Nephron (organoid): Measurements from ENCODE around the gene CST2.
"Not testable (repeated sequence)": the region's sequence is repeated elsewhere in the genome, so short reads cannot be mapped to it uniquely, and the experiment has no call there.

Experiments
- H3K27ac Mint-ChIP-seq, 3 experiments: 2 replicates each; pipeline ENCODE4 v1.8.0; 2020; ENCODE audit warnings: mixed read lengths in 3 of 3, mild to moderate bottlenecking in 2 of 3, moderate library complexity in 1 of 3
- H3K27me3 Mint-ChIP-seq: 2 replicates; pipeline ENCODE4 v1.8.0; 2021; ENCODE audit warnings: low read depth, mild to moderate bottlenecking, moderate library complexity, mixed read lengths
- H3K36me3 Mint-ChIP-seq: 2 replicates; pipeline ENCODE4 v1.8.0; 2020; ENCODE audit warnings: low read depth, mixed read lengths
- H3K4me1 Mint-ChIP-seq: 2 replicates; pipeline ENCODE4 v1.8.0; 2020; ENCODE audit warnings: mixed read lengths
- H3K4me3 Mint-ChIP-seq, 3 experiments: 2 replicates each; pipeline ENCODE4 v1.8.0; 2020; ENCODE audit warnings: mild to moderate bottlenecking in 3 of 3, mixed read lengths in 3 of 3, moderate library complexity in 2 of 3
- H3K9me3 Mint-ChIP-seq: 2 replicates; pipeline ENCODE4 v1.8.0; 2020; ENCODE audit warnings: mixed read lengths
- CTCF ChIP-seq, 3 experiments: fragments of 200-600 bp; sonication (generic); IDR thresholded peaks; one replicate each; pipeline ENCODE4 v1.5.0; 2021; ENCODE audit warnings: antibody characterized with exemption in 3 of 3; ENCODE audit not compliant: unreplicated experiment in 3 of 3

The CST2 gene

GRCh38 chr20:23856226-23856625 is 29.7 kb upstream of the CST2 start:
- Mint-ChIP-seq H3K4me1 (peaks cover 5% of the 10 kb centered on the region), H3K27me3 (no peaks in the 10 kb centered on the region), H3K27ac (no peak overlapping the region), H3K9me3 (no peaks in the 10 kb centered on the region), H3K36me3 (no peaks in the 10 kb centered on the region), H3K4me3 (no peak overlapping the region)
- TF ChIP-seq CTCF (IDR thresholded peaks at IDR 0.05; ENCODE audit: unreplicated experiment in 3 of 3), result no peak

GRCh38 chr20:23841693-23842092 is 15.2 kb upstream of the CST2 start:
- TF ChIP-seq CTCF (IDR thresholded peaks at IDR 0.05; ENCODE audit: unreplicated experiment in 3 of 3), result no peak
- H3K4me3 Mint-ChIP-seq, result no peak overlapping the region
- no peaks in the 10 kb centered on the region for H3K9me3 Mint-ChIP-seq
- H3K27me3 Mint-ChIP-seq, result no peaks in the 10 kb centered on the region
- no peaks in the 10 kb centered on the region for H3K4me1 Mint-ChIP-seq
- no peak overlapping the region for H3K27ac Mint-ChIP-seq
- H3K36me3 Mint-ChIP-seq, result no peaks in the 10 kb centered on the region

- no peaks in the 10 kb centered on the region for H3K4me1 Mint-ChIP-seq
- H3K36me3 Mint-ChIP-seq, result no peaks in the 10 kb centered on the region
- H3K4me3 Mint-ChIP-seq, result no peak overlapping the region
- no peak for TF ChIP-seq CTCF (IDR thresholded peaks at IDR 0.05; ENCODE audit: unreplicated experiment in 3 of 3)
- H3K27me3 Mint-ChIP-seq, result no peaks in the 10 kb centered on the region
- no peaks in the 10 kb centered on the region for H3K9me3 Mint-ChIP-seq
- no peak overlapping the region for H3K27ac Mint-ChIP-seq
Measured at GRCh38 chr20:23835716-23836115, 9.2 kb upstream of the CST2 start.

GRCh38 chr20:23832775-23833513 is 6.4 kb upstream of the CST2 start:
- Mint-ChIP-seq H3K4me3 (no peak overlapping the region), H3K9me3 (no peaks in the 10 kb centered on the region), H3K4me1 (no peaks in the 10 kb centered on the region), H3K27me3 (no peaks in the 10 kb centered on the region), H3K36me3 (no peaks in the 10 kb centered on the region), H3K27ac (no peak overlapping the region)
- TF ChIP-seq CTCF (IDR thresholded peaks at IDR 0.05; ENCODE audit: unreplicated experiment in 3 of 3), result no peak

- not testable (repeated sequence) for H3K27ac Mint-ChIP-seq, H3K9me3 Mint-ChIP-seq, H3K4me3 Mint-ChIP-seq, H3K27me3 Mint-ChIP-seq, H3K36me3 Mint-ChIP-seq, H3K4me1 Mint-ChIP-seq
Measured at GRCh38 chr20:23831961-23832360, 5.4 kb upstream of the CST2 start.

GRCh38 chr20:23823621-23824324 is 2.8 kb downstream of the CST2 start:
- Mint-ChIP-seq H3K27ac (no peak overlapping the region), H3K4me3 (no peak overlapping the region), H3K4me1 (peaks cover 12% of the 10 kb centered on the region), H3K36me3 (no peaks in the 10 kb centered on the region), H3K27me3 (no peaks in the 10 kb centered on the region), H3K9me3 (no peaks in the 10 kb centered on the region)
- TF ChIP-seq CTCF (IDR thresholded peaks at IDR 0.05; ENCODE audit: unreplicated experiment in 3 of 3), result no peak
